ENCODE data around the gene DDR1.

Gene DDR1

GRCh38 chr6:30881392-30882203 is 2.7 kb upstream of the DDR1 start:
- no peak for DNase-seq

- DNase-seq: no peak
Observed at GRCh38 chr6:30882204-30882758, 2.0 kb upstream of the DDR1 start.

- DNase-seq: peak; percentile 78
Observed at GRCh38 chr6:30882759-30883684, 1.3 kb upstream of the DDR1 start.

- peak; percentile 22 for DNase-seq
Observed at GRCh38 chr6:30884521-30885480, 482 bp downstream of the DDR1 start.

GRCh38 chr6:30885481-30885998 is 1.2 kb downstream of the DDR1 start:
- no peak for DNase-seq

- DNase-seq: no peak
Observed at GRCh38 chr6:30885999-30886896, 1.9 kb downstream of the DDR1 start.

GRCh38 chr6:30886897-30887255 is 2.6 kb downstream of the DDR1 start:
- DNase-seq: no peak

GRCh38 chr6:30887901-30888815 is 3.8 kb downstream of the DDR1 start:
- no peak for DNase-seq

- DNase-seq: no peak
Observed at GRCh38 chr6:30888816-30889495, 4.6 kb downstream of the DDR1 start.

GRCh38 chr6:30889496-30889885 is 5.2 kb downstream of the DDR1 start:
- no peak for DNase-seq

GRCh38 chr6:30889921-30890645 is 5.8 kb downstream of the DDR1 start:
- DNase-seq: no peak

- no peak for DNase-seq
Observed at GRCh38 chr6:30890646-30891449, 6.5 kb downstream of the DDR1 start.

- no peak for DNase-seq
Observed at GRCh38 chr6:30891450-30891723, 7.1 kb downstream of the DDR1 start.

GRCh38 chr6:30891816-30892538 is 7.7 kb downstream of the DDR1 start:
- no peak for DNase-seq

- DNase-seq: no peak
Observed at GRCh38 chr6:30893001-30893591, 8.8 kb downstream of the DDR1 start.

- no peak for DNase-seq
Observed at GRCh38 chr6:30893666-30894065, 9.3 kb downstream of the DDR1 start.

- no peak for DNase-seq
Observed at GRCh38 chr6:30894381-30894780, 10.1 kb downstream of the DDR1 start.
